Activated T-cell treated with anti-CD3 and anti-CD28 coated beads, Interleukin-2, amount 50 U/mL, for 72 hours (primary cell): Measurements from ENCODE around the gene BGLAP. TPM values are rescaled to one million over a fixed set of nuclear protein-coding genes. Genes with fewer than 3 reads are reported as not detected.

Experiments
- ATAC-seq, 2 donors: fragments of 150-1000 bp; cut with Tn5 transposase; replicated peaks in 1 of 2; 2 replicates each; pipeline ENCODE4 v1.10.0; 2021; ENCODE audit warnings: moderate library complexity in 2 of 2, mild to moderate bottlenecking in 1 of 2
- DNase-seq, 2 donors: peaks; one replicate each; pipeline ENCODE4 v3.0.0; 2021 to 2022; ENCODE audit warnings: mixed read lengths in 1 of 2
- H3K27ac Mint-ChIP-seq: one replicate; pipeline ENCODE4 v1.8.0; 2022; ENCODE audit warnings: mild to moderate bottlenecking, moderate library complexity, mixed read lengths
- H3K27me3 Mint-ChIP-seq: one replicate; pipeline ENCODE4 v1.8.0; 2022; ENCODE audit warnings: low read depth, mixed read lengths
- H3K36me3 Mint-ChIP-seq, 2 donors: one replicate each; pipeline ENCODE4 v1.8.0; 2022; ENCODE audit warnings: mixed read lengths in 2 of 2, mild to moderate bottlenecking in 1 of 2; ENCODE audit not compliant: insufficient read depth in 2 of 2
- H3K4me1 Mint-ChIP-seq: one replicate; pipeline ENCODE4 v1.8.0; 2022; ENCODE audit warnings: low read depth, mixed read lengths
- H3K4me3 Mint-ChIP-seq, 2 donors: one replicate each; pipeline ENCODE4 v1.8.0; 2022; ENCODE audit warnings: mild to moderate bottlenecking in 2 of 2, mixed read lengths in 2 of 2, moderate library complexity in 2 of 2
- H3K9me3 Mint-ChIP-seq, 2 donors: one replicate each; pipeline ENCODE4 v1.8.0; 2022; ENCODE audit warnings: mixed read lengths in 2 of 2
- total RNA-seq, 2 donors: library from RNA; stranded (reverse); gene quantifications; one replicate each; pipeline ENCODE4 v1.2.3, GENCODE V29; 2022

Gene BGLAP
- total RNA-seq, 2 donors from 2014 or later: 6.8 to 7.4 TPM

GRCh38 chr1:156276966-156277381 is 35.0 kb downstream of the BGLAP start:
- Mint-ChIP-seq H3K27ac (no peak overlapping the region), H3K36me3 (peaks cover 12 to 46% of the 10 kb centered on the region in 2 donors), H3K4me3 (no peak overlapping the region), H3K4me1 (peaks cover 22% of the 10 kb centered on the region), H3K27me3 (no peaks in the 10 kb centered on the region), H3K9me3 (no peaks in the 10 kb centered on the region)
- ATAC-seq (no peak), DNase-seq (no peak)

- H3K27me3 Mint-ChIP-seq: no peaks in the 10 kb centered on the region
- H3K9me3 Mint-ChIP-seq: no peaks in the 10 kb centered on the region
- ATAC-seq: no peak
- H3K27ac Mint-ChIP-seq: no peak overlapping the region
- no peak overlapping the region for H3K4me3 Mint-ChIP-seq
- peaks cover 11 to 34% of the 10 kb centered on the region in 2 donors for H3K36me3 Mint-ChIP-seq
- H3K4me1 Mint-ChIP-seq: peaks cover 39% of the 10 kb centered on the region
- no peak for DNase-seq
Measured at GRCh38 chr1:156279837-156280236, 37.9 kb downstream of the BGLAP start.

DNA sequence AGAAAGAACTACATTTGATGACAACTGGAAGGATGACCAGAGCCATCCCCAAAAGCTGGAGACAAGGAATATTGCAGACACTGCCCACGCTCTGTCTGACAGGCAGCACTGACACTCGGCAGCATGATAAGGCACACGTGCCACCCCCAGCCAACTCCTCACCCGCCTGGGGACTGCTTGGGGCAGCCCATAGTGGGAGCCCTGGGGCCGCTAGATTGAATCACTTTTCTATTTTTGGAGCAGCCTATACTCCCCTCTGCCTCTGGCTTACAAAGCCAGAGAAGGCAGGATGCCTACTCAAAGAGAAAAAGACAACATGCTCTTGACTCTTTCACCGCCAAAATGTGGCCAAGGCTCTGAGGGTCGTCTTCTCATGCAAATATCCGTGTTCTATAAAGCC is 39.3 kb downstream of the BGLAP start:
- Mint-ChIP-seq H3K27ac (peak overlapping the region; percentile 99), H3K4me3 (peak overlapping the region; percentile 98 to 99), H3K36me3 (peaks cover 11 to 29% of the 10 kb centered on the region in 2 donors), H3K27me3 (no peaks in the 10 kb centered on the region), H3K4me1 (peaks cover 39% of the 10 kb centered on the region), H3K9me3 (no peaks in the 10 kb centered on the region)
- peak; percentile 65 to 71 for ATAC-seq
- DNase-seq: peak; percentile 66 to 72

DNA sequence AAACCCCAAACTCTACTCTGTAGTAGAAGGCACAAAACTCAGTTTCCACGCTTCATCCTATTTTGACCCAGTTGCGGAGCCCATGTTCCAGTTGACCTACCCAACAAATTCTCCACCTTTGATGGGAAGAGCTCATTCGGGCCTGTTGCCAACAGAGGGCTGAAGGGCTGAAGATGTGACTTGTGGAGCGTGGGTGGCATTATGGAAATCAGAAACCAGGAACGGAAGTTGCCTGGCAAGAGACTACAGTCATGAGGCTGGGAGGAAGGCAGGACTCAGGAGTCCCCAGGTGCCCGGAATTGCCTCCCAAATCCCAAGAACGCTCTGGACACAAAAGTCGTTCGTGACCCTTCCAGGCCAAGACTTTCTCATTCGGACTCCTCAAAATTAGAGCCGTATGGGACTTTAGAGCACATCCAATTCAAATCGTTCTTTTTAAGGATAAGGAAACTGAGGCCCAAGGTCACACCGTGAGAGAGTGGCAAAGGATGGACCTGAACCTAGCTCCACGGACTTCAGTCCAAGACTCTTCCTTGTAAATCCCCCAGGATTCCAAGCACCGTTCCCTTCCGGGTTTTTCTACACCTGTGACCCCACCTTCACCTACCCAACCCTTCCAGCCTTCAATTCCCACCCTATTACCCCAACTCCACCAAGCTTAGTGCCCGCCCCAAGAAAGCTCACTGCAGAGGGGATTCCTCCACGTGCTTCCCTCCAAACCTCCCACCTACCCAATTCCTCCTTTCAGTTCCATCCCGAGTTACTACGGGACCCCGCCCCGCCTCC is 39.9 kb downstream of the BGLAP start:
- Mint-ChIP-seq H3K9me3 (no peaks in the 10 kb centered on the region), H3K27me3 (no peaks in the 10 kb centered on the region), H3K36me3 (peaks cover 11 to 27% of the 10 kb centered on the region in 2 donors), H3K4me3 (peak overlapping the region; percentile 98 to 99), H3K27ac (peak overlapping the region; percentile 99), H3K4me1 (peaks cover 39% of the 10 kb centered on the region)
- DNase-seq (peak; percentile 27 to 30), ATAC-seq (peak in 1 of 2 donors; percentile 15)

GRCh38 chr1:156282479-156283222 is 40.7 kb downstream of the BGLAP start, which contains the start of gene SMG5:
SMG5 (minus strand) TSS chr1:156282825; CDS start chr1:156282680, 145 bp downstream.
- ATAC-seq (peak; percentile 90 to 91), DNase-seq (peak; percentile 95 to 97)
- H3K9me3 Mint-ChIP-seq: no peaks in the 10 kb centered on the region
- H3K36me3 Mint-ChIP-seq: peaks cover 8 to 21% of the 10 kb centered on the region in 2 donors
- no peaks in the 10 kb centered on the region for H3K27me3 Mint-ChIP-seq
- peak within 1 kb of the TSS; percentile 98 to 99 for H3K4me3 Mint-ChIP-seq
- peak within 1 kb of the TSS; percentile 99 for H3K27ac Mint-ChIP-seq
- peaks cover 39% of the 10 kb centered on the region for H3K4me1 Mint-ChIP-seq

DNA sequence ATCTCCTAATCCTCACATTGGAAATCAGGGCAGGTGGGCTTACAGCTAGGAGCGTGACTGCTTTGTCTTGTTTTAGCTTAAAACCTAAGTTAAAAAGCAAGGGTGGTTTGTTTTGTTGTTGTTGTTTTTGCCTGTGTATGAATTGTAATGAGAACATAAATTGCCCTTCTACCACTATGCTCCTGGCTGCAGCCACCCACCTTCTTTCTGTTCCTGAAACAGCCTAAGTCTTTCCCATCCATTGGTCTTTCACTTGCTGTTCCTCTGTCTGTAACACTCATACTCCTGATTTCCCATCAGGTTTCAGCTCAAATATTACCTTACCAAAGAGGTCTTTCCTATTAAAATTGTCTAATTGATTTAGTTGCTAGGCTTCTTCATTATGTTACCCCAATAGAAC is 41.5 kb downstream of the BGLAP start:
- no peaks in the 10 kb centered on the region for H3K27me3 Mint-ChIP-seq
- H3K9me3 Mint-ChIP-seq: no peaks in the 10 kb centered on the region
- peaks cover 35% of the 10 kb centered on the region for H3K4me1 Mint-ChIP-seq
- ATAC-seq (no peak), DNase-seq (no peak)
- H3K4me3 Mint-ChIP-seq: peak overlapping the region; percentile 98 to 99
- peaks cover 5 to 13% of the 10 kb centered on the region in 2 donors for H3K36me3 Mint-ChIP-seq
- peak overlapping the region; percentile 95 for H3K27ac Mint-ChIP-seq

GRCh38 chr1:156284112-156284511 is 42.1 kb downstream of the BGLAP start, which contains the start of gene TMEM79:
TMEM79 (plus strand) TSS chr1:156284325; CDS start chr1:156285227, 902 bp downstream.
- H3K36me3 Mint-ChIP-seq: peaks cover 5 to 8% of the 10 kb centered on the region in 2 donors
- peak within 1 kb of the TSS; percentile 95 for H3K27ac Mint-ChIP-seq
- ATAC-seq: no peak
- peak within 1 kb of the TSS; percentile 98 to 99 for H3K4me3 Mint-ChIP-seq
- DNase-seq: no peak
- H3K9me3 Mint-ChIP-seq: no peaks in the 10 kb centered on the region
- no peaks in the 10 kb centered on the region for H3K27me3 Mint-ChIP-seq
- H3K4me1 Mint-ChIP-seq: peaks cover 35% of the 10 kb centered on the region

GRCh38 chr1:156284757-156285156 is 42.8 kb downstream of the BGLAP start:
- H3K27ac Mint-ChIP-seq: no peak overlapping the region
- H3K4me3 Mint-ChIP-seq: no peak overlapping the region
- peaks cover 5 to 8% of the 10 kb centered on the region in 2 donors for H3K36me3 Mint-ChIP-seq
- no peak for DNase-seq
- no peak for ATAC-seq
- no peaks in the 10 kb centered on the region for H3K9me3 Mint-ChIP-seq
- H3K4me1 Mint-ChIP-seq: peaks cover 35% of the 10 kb centered on the region
- H3K27me3 Mint-ChIP-seq: no peaks in the 10 kb centered on the region

GRCh38 chr1:156285437-156285836 is 43.5 kb downstream of the BGLAP start:
- H3K36me3 Mint-ChIP-seq: peaks cover 5 to 10% of the 10 kb centered on the region in 2 donors
- no peaks in the 10 kb centered on the region for H3K27me3 Mint-ChIP-seq
- DNase-seq: no peak
- no peak overlapping the region for H3K4me3 Mint-ChIP-seq
- H3K4me1 Mint-ChIP-seq: peaks cover 30% of the 10 kb centered on the region
- no peaks in the 10 kb centered on the region for H3K9me3 Mint-ChIP-seq
- no peak for ATAC-seq
- H3K27ac Mint-ChIP-seq: no peak overlapping the region

DNA sequence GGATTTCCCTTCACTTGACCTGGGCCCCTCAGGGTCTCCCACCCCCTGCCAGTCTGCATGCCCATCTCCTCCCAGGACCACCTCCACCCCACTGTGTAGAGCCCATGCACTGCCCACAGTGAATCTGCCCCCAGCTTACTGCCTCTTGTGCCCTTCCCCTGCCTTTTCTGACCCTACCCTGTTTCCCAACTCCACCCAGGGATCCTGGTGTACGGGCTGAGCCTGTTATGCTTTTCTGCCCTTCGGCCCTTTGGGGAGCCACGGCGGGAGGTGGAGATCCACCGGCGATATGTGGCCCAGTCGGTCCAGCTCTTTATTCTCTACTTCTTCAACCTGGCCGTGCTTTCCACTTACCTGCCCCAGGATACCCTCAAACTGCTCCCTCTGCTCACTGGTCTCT is 44.1 kb downstream of the BGLAP start:
- Mint-ChIP-seq H3K9me3 (no peaks in the 10 kb centered on the region), H3K36me3 (peaks cover 5 to 10% of the 10 kb centered on the region in 2 donors), H3K27ac (no peak overlapping the region), H3K4me1 (peaks cover 24% of the 10 kb centered on the region), H3K4me3 (no peak overlapping the region), H3K27me3 (no peaks in the 10 kb centered on the region)
- ATAC-seq (no peak), DNase-seq (no peak)

- Mint-ChIP-seq H3K27ac (peak overlapping the region; percentile 76), H3K4me3 (no peak overlapping the region), H3K4me1 (peaks cover 11% of the 10 kb centered on the region), H3K9me3 (no peaks in the 10 kb centered on the region), H3K27me3 (no peaks in the 10 kb centered on the region), H3K36me3 (peaks cover 2 to 8% of the 10 kb centered on the region in 2 donors)
- ATAC-seq: no peak
- no peak for DNase-seq
Measured at GRCh38 chr1:156289857-156290256, 47.9 kb downstream of the BGLAP start.

DNA sequence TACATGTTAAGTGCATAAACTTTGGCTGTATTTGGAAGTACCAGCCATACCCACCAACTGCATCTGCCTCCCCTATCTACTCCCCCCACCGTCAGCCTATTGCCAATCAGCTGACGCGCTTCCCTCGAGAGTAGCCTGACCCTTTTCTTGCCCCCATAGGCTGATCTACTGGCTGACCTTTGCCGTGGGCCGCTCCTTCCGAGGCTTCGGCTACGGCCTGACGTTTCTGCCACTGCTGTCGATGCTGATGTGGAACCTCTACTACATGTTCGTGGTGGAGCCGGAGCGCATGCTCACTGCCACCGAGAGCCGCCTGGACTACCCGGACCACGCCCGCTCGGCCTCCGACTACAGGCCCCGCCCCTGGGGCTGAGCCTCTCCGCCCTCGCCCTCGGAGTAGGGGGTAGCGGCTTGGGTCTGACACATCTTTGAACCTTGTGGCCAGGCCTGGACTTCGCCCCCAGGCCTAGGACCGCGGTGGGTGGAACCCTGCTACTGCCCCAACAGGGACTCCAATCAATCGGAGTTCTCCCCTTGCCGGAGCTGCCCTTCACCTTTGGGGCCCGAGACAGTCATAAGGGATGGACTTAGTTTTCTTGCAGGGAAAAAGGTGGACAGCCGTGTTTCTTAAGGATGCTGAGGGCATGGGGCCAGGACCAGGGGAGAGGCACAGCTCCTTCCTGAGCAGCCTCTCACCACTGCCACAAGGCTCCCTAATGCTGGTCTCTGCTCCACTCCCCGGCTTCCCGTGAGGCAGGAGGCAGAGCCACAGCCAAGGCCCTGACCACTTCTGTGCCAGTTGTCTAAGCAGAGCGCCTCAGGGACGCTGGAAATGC is 49.5 kb downstream of the BGLAP start:
- H3K4me1 Mint-ChIP-seq: peaks cover 25% of the 10 kb centered on the region
- H3K36me3 Mint-ChIP-seq: peaks cover 2 to 6% of the 10 kb centered on the region in 2 donors
- DNase-seq (no peak), ATAC-seq (peak; percentile 28 to 42)
- H3K4me3 Mint-ChIP-seq: peak overlapping the region; percentile 6 to 22
- H3K27me3 Mint-ChIP-seq: no peaks in the 10 kb centered on the region
- no peak overlapping the region for H3K27ac Mint-ChIP-seq
- H3K9me3 Mint-ChIP-seq: no peaks in the 10 kb centered on the region
